ENCODE measurements around the gene PRTN3.

DNA sequence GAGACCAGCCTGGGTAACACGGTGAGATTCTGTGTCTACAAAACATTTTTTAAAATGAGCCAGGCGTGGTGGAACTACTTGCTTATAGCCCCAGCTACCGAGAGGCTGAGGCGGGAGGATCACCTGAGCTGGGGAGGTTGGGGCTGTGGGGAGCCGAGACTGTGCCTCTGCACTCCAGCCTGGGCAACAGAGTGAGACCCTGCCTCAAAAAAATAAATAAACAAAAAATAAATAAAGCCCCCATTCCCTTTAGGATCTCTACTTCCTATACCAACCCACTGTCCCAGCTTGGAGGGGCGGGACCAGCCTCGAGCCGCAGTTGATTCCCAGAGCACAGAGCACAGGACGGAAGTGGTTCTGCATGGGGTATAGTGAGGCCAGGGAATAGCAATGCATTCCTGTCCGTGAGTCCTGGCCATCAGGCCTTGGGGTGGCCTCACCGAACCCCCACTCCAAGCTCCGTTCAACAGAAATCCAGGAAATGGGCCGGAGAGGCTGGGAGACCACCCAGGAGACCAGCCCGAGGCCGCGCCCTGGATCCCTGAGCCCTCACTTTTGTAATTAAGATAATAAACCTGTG is 48.4 kb upstream of the PRTN3 start:
- TF ChIP-seq, protein P1, sequence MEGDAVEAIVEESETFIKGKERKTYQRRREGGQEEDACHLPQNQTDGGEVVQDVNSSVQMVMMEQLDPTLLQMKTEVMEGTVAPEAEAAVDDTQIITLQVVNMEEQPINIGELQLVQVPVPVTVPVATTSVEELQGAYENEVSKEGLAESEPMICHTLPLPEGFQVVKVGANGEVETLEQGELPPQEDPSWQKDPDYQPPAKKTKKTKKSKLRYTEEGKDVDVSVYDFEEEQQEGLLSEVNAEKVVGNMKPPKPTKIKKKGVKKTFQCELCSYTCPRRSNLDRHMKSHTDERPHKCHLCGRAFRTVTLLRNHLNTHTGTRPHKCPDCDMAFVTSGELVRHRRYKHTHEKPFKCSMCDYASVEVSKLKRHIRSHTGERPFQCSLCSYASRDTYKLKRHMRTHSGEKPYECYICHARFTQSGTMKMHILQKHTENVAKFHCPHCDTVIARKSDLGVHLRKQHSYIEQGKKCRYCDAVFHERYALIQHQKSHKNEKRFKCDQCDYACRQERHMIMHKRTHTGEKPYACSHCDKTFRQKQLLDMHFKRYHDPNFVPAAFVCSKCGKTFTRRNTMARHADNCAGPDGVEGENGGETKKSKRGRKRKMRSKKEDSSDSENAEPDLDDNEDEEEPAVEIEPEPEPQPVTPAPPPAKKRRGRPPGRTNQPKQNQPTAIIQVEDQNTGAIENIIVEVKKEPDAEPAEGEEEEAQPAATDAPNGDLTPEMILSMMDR (IDR thresholded peaks at IDR 0.05; ENCODE audit: low read depth, low read length, missing input control), result no peak
- TF ChIP-seq HNF4G (IDR thresholded peaks at IDR 0.05) (no peak), RAD21 (IDR thresholded peaks at IDR 0.05) (no peak), RXRA (IDR thresholded peaks at IDR 0.05) (no peak), JUND (IDR thresholded peaks at IDR 0.05) (no peak), EGR1 (IDR thresholded peaks at IDR 0.05; ENCODE audit: low read depth in 2 of 2) (no peak), TAF1 (conservative IDR thresholded peaks at IDR 0.05) (no peak), SP1 (IDR thresholded peaks at IDR 0.05) (no peak)
- TF ChIP-seq, protein P2, sequence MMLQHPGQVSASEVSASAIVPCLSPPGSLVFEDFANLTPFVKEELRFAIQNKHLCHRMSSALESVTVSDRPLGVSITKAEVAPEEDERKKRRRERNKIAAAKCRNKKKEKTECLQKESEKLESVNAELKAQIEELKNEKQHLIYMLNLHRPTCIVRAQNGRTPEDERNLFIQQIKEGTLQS (IDR thresholded peaks at IDR 0.05), result no peak
- TF ChIP-seq, protein P3, sequence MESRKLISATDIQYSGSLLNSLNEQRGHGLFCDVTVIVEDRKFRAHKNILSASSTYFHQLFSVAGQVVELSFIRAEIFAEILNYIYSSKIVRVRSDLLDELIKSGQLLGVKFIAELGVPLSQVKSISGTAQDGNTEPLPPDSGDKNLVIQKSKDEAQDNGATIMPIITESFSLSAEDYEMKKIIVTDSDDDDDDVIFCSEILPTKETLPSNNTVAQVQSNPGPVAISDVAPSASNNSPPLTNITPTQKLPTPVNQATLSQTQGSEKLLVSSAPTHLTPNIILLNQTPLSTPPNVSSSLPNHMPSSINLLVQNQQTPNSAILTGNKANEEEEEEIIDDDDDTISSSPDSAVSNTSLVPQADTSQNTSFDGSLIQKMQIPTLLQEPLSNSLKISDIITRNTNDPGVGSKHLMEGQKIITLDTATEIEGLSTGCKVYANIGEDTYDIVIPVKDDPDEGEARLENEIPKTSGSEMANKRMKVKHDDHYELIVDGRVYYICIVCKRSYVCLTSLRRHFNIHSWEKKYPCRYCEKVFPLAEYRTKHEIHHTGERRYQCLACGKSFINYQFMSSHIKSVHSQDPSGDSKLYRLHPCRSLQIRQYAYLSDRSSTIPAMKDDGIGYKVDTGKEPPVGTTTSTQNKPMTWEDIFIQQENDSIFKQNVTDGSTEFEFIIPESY (IDR thresholded peaks at IDR 0.05), result no peak
- TF ChIP-seq, protein P4, sequence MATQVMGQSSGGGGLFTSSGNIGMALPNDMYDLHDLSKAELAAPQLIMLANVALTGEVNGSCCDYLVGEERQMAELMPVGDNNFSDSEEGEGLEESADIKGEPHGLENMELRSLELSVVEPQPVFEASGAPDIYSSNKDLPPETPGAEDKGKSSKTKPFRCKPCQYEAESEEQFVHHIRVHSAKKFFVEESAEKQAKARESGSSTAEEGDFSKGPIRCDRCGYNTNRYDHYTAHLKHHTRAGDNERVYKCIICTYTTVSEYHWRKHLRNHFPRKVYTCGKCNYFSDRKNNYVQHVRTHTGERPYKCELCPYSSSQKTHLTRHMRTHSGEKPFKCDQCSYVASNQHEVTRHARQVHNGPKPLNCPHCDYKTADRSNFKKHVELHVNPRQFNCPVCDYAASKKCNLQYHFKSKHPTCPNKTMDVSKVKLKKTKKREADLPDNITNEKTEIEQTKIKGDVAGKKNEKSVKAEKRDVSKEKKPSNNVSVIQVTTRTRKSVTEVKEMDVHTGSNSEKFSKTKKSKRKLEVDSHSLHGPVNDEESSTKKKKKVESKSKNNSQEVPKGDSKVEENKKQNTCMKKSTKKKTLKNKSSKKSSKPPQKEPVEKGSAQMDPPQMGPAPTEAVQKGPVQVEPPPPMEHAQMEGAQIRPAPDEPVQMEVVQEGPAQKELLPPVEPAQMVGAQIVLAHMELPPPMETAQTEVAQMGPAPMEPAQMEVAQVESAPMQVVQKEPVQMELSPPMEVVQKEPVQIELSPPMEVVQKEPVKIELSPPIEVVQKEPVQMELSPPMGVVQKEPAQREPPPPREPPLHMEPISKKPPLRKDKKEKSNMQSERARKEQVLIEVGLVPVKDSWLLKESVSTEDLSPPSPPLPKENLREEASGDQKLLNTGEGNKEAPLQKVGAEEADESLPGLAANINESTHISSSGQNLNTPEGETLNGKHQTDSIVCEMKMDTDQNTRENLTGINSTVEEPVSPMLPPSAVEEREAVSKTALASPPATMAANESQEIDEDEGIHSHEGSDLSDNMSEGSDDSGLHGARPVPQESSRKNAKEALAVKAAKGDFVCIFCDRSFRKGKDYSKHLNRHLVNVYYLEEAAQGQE (IDR thresholded peaks at IDR 0.05), result no peak
- TF ChIP-seq, protein P5, sequence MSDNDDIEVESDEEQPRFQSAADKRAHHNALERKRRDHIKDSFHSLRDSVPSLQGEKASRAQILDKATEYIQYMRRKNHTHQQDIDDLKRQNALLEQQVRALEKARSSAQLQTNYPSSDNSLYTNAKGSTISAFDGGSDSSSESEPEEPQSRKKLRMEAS (IDR thresholded peaks at IDR 0.05), result no peak

All from liver (tissue), 3 donors.